Measurements from ENCODE around the gene GSN. TPM values are rescaled to one million over a fixed set of nuclear protein-coding genes. Genes with fewer than 3 reads are reported as not detected.

The GSN gene
- polyA plus RNA-seq, 3 donors, result 67.4 to 187 (median 95.8) TPM

GRCh38 chr9:121326130-121326838 is 58.3 kb downstream of the GSN start:
- DNase-seq, result no peak
- no peak for TF ChIP-seq CTCF (IDR thresholded peaks at IDR 0.05)
- H3K4me3 ChIP-seq (replicated peaks in 1 of 3; ENCODE audit: low read depth in 2 of 3, low read length in 3 of 3), result no peak overlapping the region
- H3K9me3 ChIP-seq (replicated peaks in 1 of 2; ENCODE audit: control insufficient read depth in 1 of 2, insufficient read depth in 1 of 2, low read length in 2 of 2), result no peaks in the 10 kb centered on the region
- peaks cover 69 to 84% of the 10 kb centered on the region in 2 donors for H3K36me3 ChIP-seq (replicated peaks in 1 of 2; ENCODE audit: control insufficient read depth in 1 of 2, insufficient read depth in 2 of 2, low read length in 2 of 2)
- Mint-ChIP-seq H3K27me3 (ENCODE audit: low read depth in 3 of 3) (no peaks in the 10 kb centered on the region), H3K4me1 (peaks cover 22% of the 10 kb centered on the region), H3K27ac (no peak overlapping the region), H3K9me3 (peaks cover 0 to under 1% (median 0%) of the 10 kb centered on the region in 7 donors), H3K36me3 (peaks cover 79 to 98% of the 10 kb centered on the region in 2 donors), H3K4me3 (no peak overlapping the region)
- H2AFZ ChIP-seq (ENCODE audit: insufficient read depth, low read depth, low read length, poor library complexity, severe bottlenecking), result no peak overlapping the region
- no peaks in the 10 kb centered on the region for H4K20me1 ChIP-seq (ENCODE audit: insufficient read depth, low read length)
- H3K4me1 ChIP-seq (ENCODE audit: control insufficient read depth in 1 of 2, insufficient read depth in 2 of 2, low read length in 2 of 2), result peaks cover 10 to 19% of the 10 kb centered on the region in 2 donors
- H3K27me3 ChIP-seq (ENCODE audit: control insufficient read depth in 2 of 2, insufficient read depth in 2 of 2, low read length in 2 of 2), result no peaks in the 10 kb centered on the region
- intact Hi-C loops (cut with micrococcal nuclease), result no loop called here
- no peaks in the 10 kb centered on the region for H3K79me2 ChIP-seq (ENCODE audit: insufficient read depth, low read length)
- 95% methylated on average over 16 of the region's 19 CpGs for WGBS (ENCODE audit: insufficient coverage)
- no peak overlapping the region for H3K27ac ChIP-seq (ENCODE audit: low read depth in 1 of 2, low read length in 2 of 2)
- H3K4me2 ChIP-seq (replicated peaks; ENCODE audit: extremely low read depth, low read length, poor library complexity, severe bottlenecking), result no peak overlapping the region
- H3K9ac ChIP-seq (ENCODE audit: insufficient read depth, low read length, poor library complexity, severe bottlenecking), result no peak overlapping the region

- H3K9me3 ChIP-seq (replicated peaks in 1 of 2; ENCODE audit: control insufficient read depth in 1 of 2, insufficient read depth in 1 of 2, low read length in 2 of 2), result no peaks in the 10 kb centered on the region
- no peaks in the 10 kb centered on the region for H3K79me2 ChIP-seq (ENCODE audit: insufficient read depth, low read length)
- 98% methylated on average over 8 of the region's 11 CpGs for WGBS (ENCODE audit: insufficient coverage)
- H3K4me2 ChIP-seq (replicated peaks; ENCODE audit: extremely low read depth, low read length, poor library complexity, severe bottlenecking), result no peak overlapping the region
- Mint-ChIP-seq H3K36me3 (peaks cover 84 to 99% of the 10 kb centered on the region in 2 donors), H3K27ac (peak overlapping the region in 1 of 7 donors; percentile 53), H3K27me3 (ENCODE audit: low read depth in 3 of 3) (no peaks in the 10 kb centered on the region), H3K9me3 (no peaks in the 10 kb centered on the region), H3K4me1 (peaks cover 17% of the 10 kb centered on the region), H3K4me3 (no peak overlapping the region)
- DNase-seq, result no peak
- intact Hi-C loops (cut with micrococcal nuclease), result no loop called here
- H3K4me1 ChIP-seq (ENCODE audit: control insufficient read depth in 1 of 2, insufficient read depth in 2 of 2, low read length in 2 of 2), result peaks cover 8 to 13% of the 10 kb centered on the region in 2 donors
- no peak for TF ChIP-seq CTCF (IDR thresholded peaks at IDR 0.05)
- no peaks in the 10 kb centered on the region for H3K27me3 ChIP-seq (ENCODE audit: control insufficient read depth in 2 of 2, insufficient read depth in 2 of 2, low read length in 2 of 2)
- H3K4me3 ChIP-seq (replicated peaks in 1 of 3; ENCODE audit: low read depth in 2 of 3, low read length in 3 of 3), result no peak overlapping the region
- H4K20me1 ChIP-seq (ENCODE audit: insufficient read depth, low read length), result no peaks in the 10 kb centered on the region
- no peak overlapping the region for H3K9ac ChIP-seq (ENCODE audit: insufficient read depth, low read length, poor library complexity, severe bottlenecking)
- no peak overlapping the region for H2AFZ ChIP-seq (ENCODE audit: insufficient read depth, low read depth, low read length, poor library complexity, severe bottlenecking)
- peaks cover 76 to 90% of the 10 kb centered on the region in 2 donors for H3K36me3 ChIP-seq (replicated peaks in 1 of 2; ENCODE audit: control insufficient read depth in 1 of 2, insufficient read depth in 2 of 2, low read length in 2 of 2)
- no peak overlapping the region for H3K27ac ChIP-seq (ENCODE audit: low read depth in 1 of 2, low read length in 2 of 2)
Observed at GRCh38 chr9:121326901-121327613, 59.1 kb downstream of the GSN start.

Measured in CD14-positive monocyte (primary cell).